ENCODE measurements around the gene SERGEF.

SERGEF gene

GRCh38 chr11:17766073-17766359 is 246.8 kb downstream of the SERGEF start:
- no peak for DNase-seq

GRCh38 chr11:17765356-17766072 is 247.3 kb downstream of the SERGEF start:
- no peak for DNase-seq

GRCh38 chr11:17764446-17765218 is 248.2 kb downstream of the SERGEF start:
- no peak for DNase-seq

- no peak for DNase-seq
These were observed 249.1 kb downstream of the SERGEF start for GRCh38 chr11:17763703-17764102.

DNA sequence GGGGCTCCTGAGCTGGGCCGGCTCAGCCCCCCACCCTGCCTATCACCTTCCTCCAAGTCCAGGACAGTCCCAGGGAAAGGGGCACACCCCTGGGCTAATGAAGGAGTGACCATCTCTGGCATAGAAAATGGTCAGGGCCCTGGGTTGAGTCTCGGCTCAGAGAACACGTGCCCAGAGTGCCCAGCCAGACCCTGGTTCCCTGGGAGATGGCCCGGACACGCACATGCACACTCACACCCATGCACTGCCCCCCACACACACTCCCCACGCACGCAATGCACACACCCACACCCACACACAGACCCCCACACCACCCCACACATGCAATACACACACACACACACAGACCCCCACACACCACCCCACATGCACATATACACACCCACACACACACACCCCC is 249.6 kb downstream of the SERGEF start:
- DNase-seq = no peak

DNA sequence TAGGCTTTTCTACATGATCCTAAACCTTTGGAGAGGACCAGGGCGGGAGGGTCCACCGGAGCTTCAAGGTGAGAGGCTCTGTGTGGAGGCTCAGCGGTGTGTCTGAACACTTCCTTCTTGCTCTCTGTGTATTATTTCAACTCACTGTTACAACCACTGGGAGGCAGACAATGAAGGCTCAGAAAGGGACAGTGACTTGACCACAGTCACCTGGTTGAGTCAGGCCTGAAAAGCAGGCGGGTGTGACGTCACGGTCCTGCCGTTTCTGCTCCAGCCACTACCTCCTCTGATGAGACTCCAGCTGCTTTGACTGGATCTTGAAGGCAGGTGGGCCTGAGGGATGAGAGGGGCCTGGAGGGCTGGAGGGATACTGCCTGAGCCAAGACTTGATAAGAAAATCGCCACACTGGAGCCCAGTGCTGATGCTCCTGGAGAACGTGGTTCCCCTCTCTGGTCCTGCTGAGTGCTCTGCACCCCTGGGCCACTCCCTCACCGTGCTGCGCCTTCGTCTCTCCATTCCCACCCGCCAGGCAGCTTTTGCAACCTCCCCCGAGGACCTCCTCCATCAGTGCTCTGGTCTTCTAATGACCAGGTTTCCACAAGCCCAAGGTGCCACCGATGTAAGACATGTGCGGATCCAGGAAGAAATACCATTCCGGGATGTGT is 250.4 kb downstream of the SERGEF start:
- no peak for DNase-seq

- no peak for DNase-seq
These were observed 252.5 kb downstream of the SERGEF start for GRCh38 chr11:17760102-17761029.

DNA sequence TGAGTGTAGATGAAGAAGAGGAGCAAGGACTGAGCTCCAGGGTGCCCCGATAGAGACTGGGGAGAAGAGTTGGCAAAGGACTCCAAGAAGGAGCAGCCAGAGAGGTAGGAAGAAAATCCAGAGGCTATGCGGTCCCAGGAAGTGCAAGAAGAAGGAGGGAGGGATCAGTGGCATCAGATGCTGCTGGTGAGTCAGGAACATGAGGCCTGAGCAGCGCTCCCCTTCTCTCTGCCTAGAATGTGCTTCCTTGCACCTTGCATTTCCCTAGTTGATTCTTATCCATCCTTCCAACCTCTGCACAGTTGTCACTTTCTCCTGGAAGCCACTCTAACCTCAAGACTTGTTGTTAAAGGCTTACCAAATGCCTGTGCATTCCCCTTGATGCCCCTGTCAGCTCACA is 257.0 kb downstream of the SERGEF start:
- DNase-seq = no peak

- no peak for DNase-seq
These were observed 259.2 kb downstream of the SERGEF start for GRCh38 chr11:17753641-17754040.

GRCh38 chr11:17753153-17753552 is 259.7 kb downstream of the SERGEF start:
- no peak for DNase-seq

DNA sequence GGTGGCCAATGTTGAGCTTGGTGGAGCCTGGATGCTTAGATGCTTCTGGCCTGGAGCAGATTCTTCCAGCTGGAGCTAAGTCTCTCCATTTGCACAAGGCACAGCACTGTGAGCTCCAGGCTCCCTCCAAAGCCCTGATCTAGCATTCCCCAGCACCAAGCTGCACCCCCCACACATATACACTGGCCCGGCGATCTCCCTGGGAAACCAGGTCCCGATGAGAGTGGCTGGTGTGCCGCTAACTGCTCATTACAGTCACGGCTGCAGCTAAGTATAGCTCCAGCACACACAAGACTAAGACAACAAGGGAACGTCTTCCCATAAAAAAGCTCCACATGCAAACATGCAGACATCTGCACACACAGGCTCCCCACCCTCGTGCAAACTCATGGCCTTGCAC is 260.7 kb downstream of the SERGEF start:
- DNase-seq = no peak

GRCh38 chr11:17751558-17751957 is 261.3 kb downstream of the SERGEF start:
- no peak for DNase-seq

DNA sequence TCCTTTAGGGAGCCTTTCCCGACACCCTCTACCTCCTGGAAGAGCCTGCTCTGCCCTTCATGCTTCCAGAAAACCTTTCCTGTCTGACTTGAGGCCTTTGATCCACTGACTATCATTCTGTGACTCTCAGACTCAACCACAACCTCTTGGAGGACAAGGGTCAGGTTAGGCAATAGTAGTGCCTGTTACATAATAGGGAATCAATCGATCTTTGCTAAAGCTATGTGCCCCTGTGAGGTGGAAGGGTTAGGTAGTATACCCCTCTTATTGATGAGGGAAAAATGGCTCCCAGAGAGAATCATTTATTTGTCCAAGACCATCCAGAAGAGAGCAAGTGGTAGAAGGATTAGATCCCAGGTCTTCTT is 262.1 kb downstream of the SERGEF start:
- DNase-seq = no peak

- DNase-seq = no peak
These were observed 262.6 kb downstream of the SERGEF start for GRCh38 chr11:17750013-17750800.

DNA sequence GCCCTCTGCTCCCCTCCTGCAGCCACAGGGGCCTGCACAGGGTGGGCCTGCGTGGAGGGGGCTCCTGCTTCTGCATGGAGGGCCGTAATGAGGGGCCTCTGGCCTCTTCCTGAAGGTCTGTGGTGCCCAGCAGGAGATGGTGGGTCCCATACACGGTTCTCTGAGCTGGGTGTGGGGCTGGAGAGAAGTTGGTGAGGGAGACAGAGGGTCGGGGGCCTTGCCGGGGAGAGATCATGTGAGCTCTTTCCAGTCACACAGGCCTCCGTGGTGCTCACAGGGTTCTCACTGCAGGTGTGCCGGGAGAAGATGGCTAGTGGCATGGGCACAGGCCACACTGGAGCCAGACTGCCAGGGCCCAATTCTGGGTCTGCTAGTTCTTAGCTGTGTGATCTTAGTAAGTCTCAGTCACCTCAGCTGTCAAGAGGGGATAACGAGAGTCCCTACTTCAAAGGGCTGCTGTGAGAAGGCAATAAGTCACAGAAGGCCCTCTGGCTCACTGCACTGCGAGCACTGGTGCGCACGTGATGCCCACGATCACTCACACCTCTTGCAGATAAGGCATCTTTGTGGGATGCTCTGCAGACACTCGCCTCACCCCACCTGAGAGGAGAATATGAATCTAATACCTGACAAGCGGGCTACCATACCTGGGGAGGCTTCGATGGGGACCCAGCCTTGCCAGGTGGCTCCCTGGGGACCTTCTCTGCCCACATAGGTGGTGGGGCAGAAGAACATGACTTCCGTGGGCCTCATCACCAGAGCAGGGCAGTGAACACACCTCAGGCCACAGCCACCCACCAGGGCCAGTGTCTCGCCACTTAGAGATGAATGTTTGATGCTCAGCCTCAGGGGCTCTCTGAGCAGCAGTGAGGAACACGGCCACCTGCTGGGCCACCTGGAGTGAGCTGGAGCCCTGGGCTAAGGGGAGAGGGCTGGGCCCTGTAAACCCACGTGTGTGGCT is 263.8 kb downstream of the SERGEF start:
- DNase-seq = no peak

- DNase-seq = no peak
These were observed 264.8 kb downstream of the SERGEF start for GRCh38 chr11:17748044-17748443.

GRCh38 chr11:17747131-17747955 is 265.5 kb downstream of the SERGEF start:
- DNase-seq = no peak

- no peak for DNase-seq
These were observed 266.8 kb downstream of the SERGEF start for GRCh38 chr11:17746096-17746495.

DNA sequence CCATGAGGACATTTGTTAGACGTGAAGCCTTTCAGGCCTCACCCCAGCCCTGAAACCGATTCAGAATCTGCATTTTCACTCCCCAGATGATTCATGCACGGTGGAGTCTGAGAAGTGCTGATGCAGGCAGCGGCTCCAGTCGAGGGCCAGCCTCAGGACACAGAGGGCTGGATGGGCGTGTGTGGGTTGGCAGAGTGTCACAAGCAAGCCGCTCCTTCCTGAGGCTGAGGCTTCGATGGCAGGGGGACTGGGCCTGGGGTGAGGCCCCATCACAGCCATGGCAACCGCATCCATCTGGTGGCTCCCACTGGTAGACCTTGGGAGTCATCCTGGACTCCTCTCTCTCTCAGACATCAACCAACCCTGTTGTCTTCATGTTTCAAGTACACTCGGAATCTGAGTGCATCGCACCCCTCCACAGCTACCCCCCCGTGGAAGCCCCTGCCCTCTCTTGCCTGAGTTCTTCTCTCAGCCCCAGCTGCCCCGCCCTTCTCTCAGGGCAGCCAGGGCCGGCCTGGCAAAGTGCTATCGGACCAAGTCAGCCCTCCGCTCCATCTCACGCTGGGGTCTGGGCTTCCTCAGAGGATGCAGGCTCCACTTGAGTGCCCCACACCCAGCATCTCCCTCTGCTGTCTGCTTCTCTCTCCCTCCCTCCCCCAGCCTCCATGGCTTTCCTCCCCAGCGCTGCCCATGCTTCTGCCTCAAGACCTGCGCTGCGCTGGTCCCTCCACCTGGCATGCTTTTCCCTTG is 267.6 kb downstream of the SERGEF start:
- no peak for DNase-seq

Data from NCI-H1417 treated with DMSO at 0.1 percent for 48 hours (cell line).